ENCODE results near the gene CCDC54.

GRCh38 chr3:107344722-107345121 lies 32.5 kb upstream of the CCDC54 start:
- TF ChIP-seq, protein P1, sequence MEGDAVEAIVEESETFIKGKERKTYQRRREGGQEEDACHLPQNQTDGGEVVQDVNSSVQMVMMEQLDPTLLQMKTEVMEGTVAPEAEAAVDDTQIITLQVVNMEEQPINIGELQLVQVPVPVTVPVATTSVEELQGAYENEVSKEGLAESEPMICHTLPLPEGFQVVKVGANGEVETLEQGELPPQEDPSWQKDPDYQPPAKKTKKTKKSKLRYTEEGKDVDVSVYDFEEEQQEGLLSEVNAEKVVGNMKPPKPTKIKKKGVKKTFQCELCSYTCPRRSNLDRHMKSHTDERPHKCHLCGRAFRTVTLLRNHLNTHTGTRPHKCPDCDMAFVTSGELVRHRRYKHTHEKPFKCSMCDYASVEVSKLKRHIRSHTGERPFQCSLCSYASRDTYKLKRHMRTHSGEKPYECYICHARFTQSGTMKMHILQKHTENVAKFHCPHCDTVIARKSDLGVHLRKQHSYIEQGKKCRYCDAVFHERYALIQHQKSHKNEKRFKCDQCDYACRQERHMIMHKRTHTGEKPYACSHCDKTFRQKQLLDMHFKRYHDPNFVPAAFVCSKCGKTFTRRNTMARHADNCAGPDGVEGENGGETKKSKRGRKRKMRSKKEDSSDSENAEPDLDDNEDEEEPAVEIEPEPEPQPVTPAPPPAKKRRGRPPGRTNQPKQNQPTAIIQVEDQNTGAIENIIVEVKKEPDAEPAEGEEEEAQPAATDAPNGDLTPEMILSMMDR (IDR thresholded peaks at IDR 0.05; ENCODE audit: poor library complexity), result no peak
- no peak for TF ChIP-seq EZH2 (IDR thresholded peaks at IDR 0.05; ENCODE audit: borderline replicate concordance)

All from hepatocyte (in vitro differentiated cells).